C4-2B (cell line): ENCODE data around the gene TMEM150C.
"Not testable (repeated sequence)": the region's sequence is repeated elsewhere in the genome, so short reads cannot be mapped to it uniquely, and the experiment has no call there.

Experiments
- H3K27ac ChIP-seq: fragments of 450-650 bp; 2 replicates; pipeline ENCODE4 v1.5.1; 2017
- CTCF ChIP-seq: fragments of 450-650 bp; conservative IDR thresholded peaks from 2 replicates; pipeline ENCODE4 v1.5.1; 2017; ENCODE audit warnings: mild to moderate bottlenecking
- ZFX ChIP-seq: fragments of 450-650 bp; IDR thresholded peaks from 2 replicates; pipeline ENCODE4 v1.6.1; 2017

TMEM150C gene

DNA sequence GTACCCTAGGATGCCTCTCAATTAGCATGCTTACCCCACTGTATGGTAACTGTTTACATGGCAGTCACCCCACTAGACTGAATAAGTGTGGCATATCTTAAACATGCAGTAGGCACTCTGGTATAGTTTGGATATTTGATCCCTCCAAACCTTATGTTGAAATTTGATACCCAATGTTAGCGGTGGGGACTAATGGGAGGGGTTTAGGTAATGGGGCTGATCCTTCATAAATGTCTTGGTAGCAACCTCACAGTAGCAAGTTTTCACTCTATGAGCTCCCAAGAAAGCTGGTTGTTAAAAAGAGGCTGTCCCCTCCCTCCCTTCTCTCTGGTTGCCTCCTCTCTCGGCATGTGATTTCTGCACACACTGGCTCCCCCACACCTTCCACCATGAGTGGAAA, 10.1 kb downstream of the TMEM150C start:
- peak overlapping the region; percentile 83 for H3K27ac ChIP-seq
- TF ChIP-seq CTCF (no peak), ZFX (no peak)

DNA sequence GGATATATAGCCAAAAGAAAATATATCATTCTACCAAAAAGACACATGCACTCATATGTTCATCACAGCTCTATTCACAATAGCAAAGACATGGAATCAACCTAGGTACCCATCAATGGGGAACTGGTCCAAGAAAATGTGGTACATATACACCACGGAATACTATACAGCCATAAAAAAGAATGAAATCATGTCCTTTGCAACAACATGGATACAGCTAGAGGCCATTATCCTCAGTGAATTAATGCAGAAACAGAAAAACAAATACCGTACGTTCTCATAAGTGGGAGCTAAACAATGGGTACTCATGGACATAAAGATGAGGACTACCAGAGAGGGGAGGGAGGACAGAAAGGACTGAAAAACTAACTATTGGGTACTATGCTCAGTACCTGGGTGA, 13.9 kb downstream of the TMEM150C start:
- H3K27ac ChIP-seq: not testable (repeated sequence)

DNA sequence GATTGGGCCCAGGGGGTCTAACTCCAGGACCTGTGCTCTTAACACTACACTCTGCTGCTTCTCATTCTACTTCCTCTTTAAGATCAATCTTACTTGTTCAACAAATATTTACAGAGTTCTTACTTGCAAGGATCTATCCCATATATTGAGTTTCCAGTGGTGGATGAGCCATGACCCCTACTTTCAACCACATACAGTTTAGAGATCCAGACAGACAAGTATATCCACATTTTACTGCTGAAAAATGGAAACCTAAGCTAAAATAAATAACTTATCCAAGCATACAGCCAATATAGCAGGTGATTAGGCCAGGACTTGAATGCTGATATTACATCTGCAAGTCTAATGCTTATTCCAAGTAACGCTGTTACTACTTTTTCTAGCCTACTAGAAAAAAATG, 18.7 kb downstream of the TMEM150C start:
- H3K27ac ChIP-seq: no peak overlapping the region; the same call in 1 of the 2 replicates
- no peak for TF ChIP-seq ZFX
- TF ChIP-seq CTCF: no peak

DNA sequence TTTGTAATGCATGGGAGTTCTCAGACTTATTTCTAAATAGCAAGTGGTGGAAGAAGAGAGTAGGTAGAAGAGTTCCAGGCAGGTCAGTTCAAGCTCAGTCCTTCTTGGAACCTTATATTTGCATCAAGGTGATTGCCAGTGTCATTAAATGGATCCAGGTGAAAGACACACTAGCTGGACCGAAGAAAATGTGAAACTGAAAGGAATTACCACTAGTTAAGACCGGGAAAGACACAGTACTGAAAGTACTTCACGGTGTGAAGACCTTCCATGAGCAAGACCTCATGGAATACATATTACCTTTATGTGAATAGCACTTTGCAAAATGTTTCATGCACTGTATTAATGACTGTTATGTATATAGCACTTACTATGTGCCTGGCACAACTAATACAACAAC, 19.1 kb downstream of the TMEM150C start:
- H3K27ac ChIP-seq: no peak overlapping the region; the same call in 1 of the 2 replicates
- TF ChIP-seq CTCF (no peak), ZFX (no peak)

GRCh38 chr4:82529322-82529721, 32.5 kb downstream of the TMEM150C start:
- TF ChIP-seq CTCF (no peak), ZFX (no peak)

GRCh38 chr4:82528868-82529267, 32.9 kb downstream of the TMEM150C start:
- H3K27ac ChIP-seq: no peak overlapping the region
- TF ChIP-seq CTCF (no peak), ZFX (no peak)

More at GRCh38 chr4:82529322-82529721, 32.5 kb downstream of the TMEM150C start:
- H3K27ac ChIP-seq: no peak overlapping the region

DNA sequence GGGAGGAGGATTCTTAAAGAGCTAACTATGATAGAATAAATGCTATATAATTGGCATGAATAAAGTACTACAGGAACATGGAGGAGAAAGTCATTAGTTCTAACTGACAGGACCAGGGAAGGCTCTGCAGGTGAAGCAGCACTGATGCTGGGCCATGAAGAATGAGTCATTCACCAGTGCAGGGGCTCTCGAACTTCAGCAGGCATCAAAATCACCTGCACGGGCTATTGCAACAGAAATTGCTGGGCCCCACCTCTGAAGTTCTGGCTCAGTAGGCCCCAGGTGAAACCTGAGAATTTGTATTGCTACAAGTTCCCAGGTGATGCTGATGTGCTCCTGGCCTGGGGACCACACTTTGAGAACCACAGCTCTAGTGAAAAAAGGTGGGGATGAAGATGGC, 33.7 kb downstream of the TMEM150C start:
- no peak overlapping the region for H3K27ac ChIP-seq
- TF ChIP-seq CTCF (no peak), ZFX (no peak)

GRCh38 chr4:82525307-82525911, 36.4 kb downstream of the TMEM150C start:
- no peak for TF ChIP-seq ZFX
- TF ChIP-seq CTCF: no peak
- H3K27ac ChIP-seq: peak overlapping the region; percentile 39
